Stimulated activated CD8-positive, alpha-beta memory T cell treated with anti-CD3 and anti-CD28 coated beads, Interleukin-7, amount 100 ng/mL, for 24 hours (primary cell): Measurements from ENCODE around the gene CCDC88C.

Experiments
- DNase-seq: peaks from one replicate; pipeline ENCODE4 v3.0.0-alpha.2; 2020; ENCODE audit warnings: low read depth

The CCDC88C gene

GRCh38 chr14:91377700-91378652, 39.6 kb downstream of the CCDC88C start:
- DNase-seq, result no peak

- DNase-seq, result no peak
Observed at GRCh38 chr14:91376547-91377477, 40.8 kb downstream of the CCDC88C start.

GRCh38 chr14:91375720-91376452, 41.7 kb downstream of the CCDC88C start:
- no peak for DNase-seq

GRCh38 chr14:91374879-91375702, 42.5 kb downstream of the CCDC88C start:
- no peak for DNase-seq

GRCh38 chr14:91374287-91374878, 43.2 kb downstream of the CCDC88C start:
- no peak for DNase-seq

- DNase-seq, result no peak
Observed at GRCh38 chr14:91373591-91374254, 43.9 kb downstream of the CCDC88C start.

DNA sequence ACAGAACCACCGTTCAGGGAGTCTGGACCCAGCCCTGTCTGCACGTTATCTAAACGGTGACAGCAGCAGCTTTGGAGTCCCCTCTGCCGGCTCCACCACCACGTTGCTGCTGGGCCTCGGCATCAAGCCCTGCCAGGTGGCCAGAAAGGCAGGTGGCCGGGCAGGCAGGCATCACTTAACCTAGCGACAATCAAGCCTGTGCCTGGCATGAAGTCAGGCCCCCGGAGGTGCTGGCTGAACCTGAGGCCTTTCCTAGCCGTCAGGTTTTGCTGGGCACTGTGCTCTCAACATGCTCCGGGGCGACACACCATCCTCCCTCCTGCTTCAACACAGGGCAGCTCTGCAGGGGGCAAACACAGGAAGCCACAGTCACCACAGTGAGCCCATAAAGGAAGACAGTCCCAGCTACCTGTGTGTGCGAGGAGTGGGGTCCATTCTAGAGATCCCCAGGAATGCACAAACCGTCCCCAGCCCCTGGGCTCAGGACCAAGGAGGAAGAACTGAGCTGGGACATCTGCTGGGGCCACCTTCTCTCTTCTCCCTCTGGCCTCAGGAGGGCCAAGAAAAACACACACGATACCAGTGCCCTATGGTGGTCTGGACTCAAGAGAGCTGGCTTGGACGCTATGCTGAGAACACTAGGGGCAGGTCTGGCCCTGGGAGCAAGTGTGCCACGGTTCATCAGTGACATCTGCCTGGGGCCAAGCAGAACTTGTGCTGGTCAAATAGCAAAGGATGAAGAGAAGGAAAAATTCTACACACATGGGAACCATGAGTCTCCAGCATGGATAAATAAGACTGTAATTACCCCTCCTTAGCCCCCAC, 44.7 kb downstream of the CCDC88C start:
- no peak for DNase-seq

- DNase-seq, result no peak
Observed at GRCh38 chr14:91371990-91372375, 45.6 kb downstream of the CCDC88C start.

DNA sequence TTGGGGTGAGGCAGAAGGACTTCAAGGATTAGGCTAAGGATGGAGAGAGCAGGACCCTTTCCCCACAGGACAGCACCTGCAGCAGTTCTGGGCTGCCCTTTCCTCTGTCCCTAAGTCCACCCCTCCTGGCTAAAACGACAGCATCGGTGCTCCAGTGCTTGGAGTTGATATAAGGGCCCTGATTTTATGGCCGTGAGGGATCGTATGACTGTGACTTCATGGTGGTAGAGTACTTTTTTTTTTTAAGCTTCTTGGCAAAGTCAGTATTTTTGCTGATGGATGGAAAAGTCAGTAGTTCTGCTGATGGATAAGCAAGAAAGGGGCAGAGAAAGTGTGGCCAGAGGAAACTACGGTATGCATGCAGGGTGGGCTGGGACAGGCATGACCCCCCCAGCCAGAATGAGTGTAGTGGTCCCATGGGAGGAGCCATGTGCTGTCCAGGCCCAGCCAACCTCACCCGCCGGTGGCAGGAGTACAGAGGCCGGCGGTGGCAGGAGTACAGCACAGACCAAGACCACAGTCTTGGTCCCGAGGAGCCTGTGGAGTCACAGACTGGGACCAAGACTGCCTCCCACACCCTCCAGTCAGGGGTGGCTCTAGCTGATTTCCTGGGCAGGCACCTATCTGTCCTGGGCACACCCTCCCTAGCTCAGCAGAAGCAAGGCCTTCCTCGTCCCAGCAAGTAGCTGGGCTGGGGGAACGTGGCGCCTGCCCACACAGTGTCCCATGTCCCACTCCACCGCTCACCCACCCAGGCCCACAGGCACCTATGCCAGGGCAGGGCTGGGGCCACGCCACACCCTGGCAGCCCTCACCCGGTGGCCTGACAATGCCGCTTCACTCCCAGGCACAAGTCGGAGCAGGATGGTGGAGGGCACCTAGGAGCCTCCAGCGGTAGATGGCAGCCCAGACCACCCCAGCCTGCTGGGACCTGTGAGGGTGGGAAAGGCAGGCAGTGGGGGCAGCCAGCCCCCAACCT, 46.3 kb downstream of the CCDC88C start:
- DNase-seq, result no peak

- DNase-seq, result no peak
Observed at GRCh38 chr14:91369628-91370445, 47.8 kb downstream of the CCDC88C start.

- no peak for DNase-seq
Observed at GRCh38 chr14:91368776-91369416, 48.7 kb downstream of the CCDC88C start.

- no peak for DNase-seq
Observed at GRCh38 chr14:91367173-91368171, 50.1 kb downstream of the CCDC88C start.

DNA sequence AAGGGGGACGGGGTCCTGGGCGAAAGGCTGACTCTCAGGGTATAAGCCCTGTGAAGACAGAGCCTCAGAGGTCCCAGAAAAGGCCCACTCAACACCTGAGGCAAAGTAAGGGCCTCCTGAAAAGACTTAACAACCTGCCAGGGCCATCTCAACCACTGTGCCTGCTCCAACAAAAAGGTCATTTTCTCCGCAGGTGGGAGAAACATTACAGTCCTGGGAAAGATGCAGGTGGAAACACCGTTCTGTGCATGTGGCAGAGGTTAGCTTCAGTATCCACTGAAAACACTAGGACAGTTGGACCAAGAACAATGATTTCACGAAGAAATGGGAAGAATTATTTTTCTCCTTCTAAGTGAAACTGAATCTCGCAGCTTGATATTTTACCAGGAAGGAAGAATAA, 50.9 kb downstream of the CCDC88C start:
- DNase-seq, result no peak

DNA sequence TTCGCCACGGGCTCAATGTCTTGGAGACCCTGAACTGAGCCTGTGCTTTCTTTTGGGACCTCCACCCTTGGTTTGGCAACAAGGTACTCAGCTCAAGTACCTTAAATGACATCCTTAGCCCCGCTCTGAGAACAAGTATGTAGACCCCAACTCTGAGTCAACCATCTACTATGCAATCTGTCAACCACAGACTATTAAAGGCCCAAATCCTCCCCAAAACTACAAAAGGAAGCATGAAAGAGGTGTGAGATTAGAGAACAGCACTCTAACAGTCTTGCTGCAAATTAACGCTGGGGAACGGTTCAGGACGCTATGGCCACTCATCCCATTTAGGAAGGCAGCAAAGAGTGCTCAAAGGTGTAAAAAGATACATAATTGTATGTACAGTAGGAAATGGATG, 52.1 kb downstream of the CCDC88C start:
- DNase-seq, result no peak

- no peak for DNase-seq
Observed at GRCh38 chr14:91364524-91365270, 52.9 kb downstream of the CCDC88C start.
